Dendritic cell treated with granulocyte-macrophage colony-stimulating factor and Interleukin-4, amounts not matched to agents 40 ng/mL and 50 ng/mL, for 4 days (primary cell): ENCODE measurements around the gene ZNF358.
A peak's percentile ranks its signal among the peaks of the same experiment; 100 is the strongest.

Experiments
- H3K27ac Mint-ChIP-seq: one replicate; pipeline ENCODE4 v1.8.0; 2022; ENCODE audit warnings: mild to moderate bottlenecking, mixed read lengths
- H3K27me3 Mint-ChIP-seq: one replicate; pipeline ENCODE4 v1.8.0; 2022; ENCODE audit warnings: mild to moderate bottlenecking, mixed read lengths
- H3K36me3 Mint-ChIP-seq: one replicate; pipeline ENCODE4 v1.8.0; 2022; ENCODE audit warnings: low read depth, mixed read lengths
- H3K4me1 Mint-ChIP-seq: one replicate; pipeline ENCODE4 v1.8.0; 2022; ENCODE audit warnings: low read depth, mixed read lengths
- H3K4me3 Mint-ChIP-seq: one replicate; pipeline ENCODE4 v1.8.0; 2022; ENCODE audit warnings: mild to moderate bottlenecking, moderate library complexity, mixed read lengths
- H3K9me3 Mint-ChIP-seq: one replicate; pipeline ENCODE4 v1.8.0; 2022; ENCODE audit warnings: mixed read lengths
- intact Hi-C: fragments of 100-400 bp; cut with micrococcal nuclease; formaldehyde crosslinking; loops from one replicate; pipeline ENCODE4 v1.15.0; 2022

The ZNF358 gene

GRCh38 chr19:7558667-7559066 lies 42.8 kb downstream of the ZNF358 start:
- peaks cover 13% of the 10 kb centered on the region for H3K4me1 Mint-ChIP-seq
- peaks cover 100% of the 10 kb centered on the region for H3K36me3 Mint-ChIP-seq
- no peaks in the 10 kb centered on the region for H3K9me3 Mint-ChIP-seq
- H3K27me3 Mint-ChIP-seq = no peaks in the 10 kb centered on the region
- no peak overlapping the region for H3K27ac Mint-ChIP-seq
- H3K4me3 Mint-ChIP-seq = no peak overlapping the region
- intact Hi-C loops = no loop called here

- H3K27me3 Mint-ChIP-seq = no peaks in the 10 kb centered on the region
- no peaks in the 10 kb centered on the region for H3K9me3 Mint-ChIP-seq
- peaks cover 11% of the 10 kb centered on the region for H3K4me1 Mint-ChIP-seq
- H3K4me3 Mint-ChIP-seq = no peak overlapping the region
- H3K36me3 Mint-ChIP-seq = peaks cover 98% of the 10 kb centered on the region
- intact Hi-C loops = no loop called here
- no peak overlapping the region for H3K27ac Mint-ChIP-seq
Observed at GRCh38 chr19:7559102-7559501, 43.2 kb downstream of the ZNF358 start.

- H3K9me3 Mint-ChIP-seq = no peaks in the 10 kb centered on the region
- intact Hi-C loops = loop anchor here (10.0 kb wide), 1 partner anchor 85 kb away; no protein-coding TSS in a partner anchor
- no peak overlapping the region for H3K27ac Mint-ChIP-seq
- H3K36me3 Mint-ChIP-seq = peaks cover 93% of the 10 kb centered on the region
- no peak overlapping the region for H3K4me3 Mint-ChIP-seq
- peaks cover 11% of the 10 kb centered on the region for H3K4me1 Mint-ChIP-seq
- no peaks in the 10 kb centered on the region for H3K27me3 Mint-ChIP-seq
Observed at GRCh38 chr19:7560255-7560654, 44.4 kb downstream of the ZNF358 start.

- Mint-ChIP-seq H3K27me3 (no peaks in the 10 kb centered on the region), H3K36me3 (peaks cover 83% of the 10 kb centered on the region), H3K9me3 (no peaks in the 10 kb centered on the region), H3K27ac (no peak overlapping the region), H3K4me3 (no peak overlapping the region), H3K4me1 (peaks cover 11% of the 10 kb centered on the region)
- intact Hi-C loops = loop anchor here (10.0 kb wide), 1 partner anchor 83 kb away; no protein-coding TSS in a partner anchor
Observed at GRCh38 chr19:7561325-7561724, 45.4 kb downstream of the ZNF358 start.

GRCh38 chr19:7562646-7563393 lies 46.9 kb downstream of the ZNF358 start:
- no peak overlapping the region for H3K27ac Mint-ChIP-seq
- intact Hi-C loops = loop anchor here (10.0 kb wide), 1 partner anchor 82 kb away; no protein-coding TSS in a partner anchor

GRCh38 chr19:7564866-7565265 lies 49.0 kb downstream of the ZNF358 start:
- no peaks in the 10 kb centered on the region for H3K27me3 Mint-ChIP-seq
- intact Hi-C loops = loop anchor here (5.0 to 10.0 kb wide), 2 partner anchors 80 to 237 kb away; no protein-coding TSS in a partner anchor
- no peaks in the 10 kb centered on the region for H3K9me3 Mint-ChIP-seq

More at GRCh38 chr19:7562646-7563393, 46.9 kb downstream of the ZNF358 start:
- Mint-ChIP-seq H3K9me3 (no peaks in the 10 kb centered on the region), H3K4me3 (no peak overlapping the region), H3K27me3 (no peaks in the 10 kb centered on the region), H3K36me3 (peaks cover 68% of the 10 kb centered on the region), H3K4me1 (peaks cover 11% of the 10 kb centered on the region)

GRCh38 chr19:7565332-7565731 lies 49.4 kb downstream of the ZNF358 start:
- Mint-ChIP-seq H3K36me3 (peaks cover 43% of the 10 kb centered on the region), H3K9me3 (no peaks in the 10 kb centered on the region), H3K4me1 (peaks cover 3% of the 10 kb centered on the region), H3K27ac (peak overlapping the region; percentile 60), H3K27me3 (no peaks in the 10 kb centered on the region), H3K4me3 (no peak overlapping the region)
- intact Hi-C loops = loop anchor here (5.0 to 10.0 kb wide), 2 partner anchors 79 to 237 kb away; no protein-coding TSS in a partner anchor

More at GRCh38 chr19:7564866-7565265, 49.0 kb downstream of the ZNF358 start:
- no peak overlapping the region for H3K27ac Mint-ChIP-seq
- peaks cover 47% of the 10 kb centered on the region for H3K36me3 Mint-ChIP-seq
- peaks cover 3% of the 10 kb centered on the region for H3K4me1 Mint-ChIP-seq
- no peak overlapping the region for H3K4me3 Mint-ChIP-seq
